ENCODE results near the gene G3BP2. TPM values are rescaled to one million over a fixed set of nuclear protein-coding genes. Genes with fewer than 3 reads are reported as not detected.
"Not testable (repeated sequence)": the region's sequence is repeated elsewhere in the genome, so short reads cannot be mapped to it uniquely, and the experiment has no call there.

The G3BP2 gene
- total RNA-seq = 100 to 1,000 TPM in 1 of 4 donors, 10 to 100 TPM in 3; 54.5 to 121 (median 89.8) TPM

- no peaks in the 10 kb centered on the region for H3K36me3 ChIP-seq
- H3K27ac ChIP-seq = peak within 1 kb of the TSS; percentile 96 to 99 (median 98)
- no peaks in the 10 kb centered on the region for H3K27me3 ChIP-seq
- peaks cover 0 to 35% (median 0%) of the 10 kb centered on the region in 4 donors for H3K4me1 ChIP-seq
- DNase-seq = peak; percentile 96 to 99 (median 98)
- H3K4me3 ChIP-seq = peak within 1 kb of the TSS; percentile 81 to 93 (median 90)
- no peaks in the 10 kb centered on the region for H3K9me3 ChIP-seq
- TF ChIP-seq POLR2A (IDR thresholded peaks at IDR 0.05) (peak; percentile 91 to 96), CTCF (IDR thresholded peaks at IDR 0.05) (no peak)
Observed at GRCh38 chr4:75673027-75673958, at the start of gene G3BP2. Gene G3BP2 (minus strand): TSS chr4:75673411. CDS start chr4:75662025, 11,386 bp downstream.

GRCh38 chr4:75722417-75722816 lies 49.2 kb upstream of the G3BP2 start:
- H3K27me3 ChIP-seq = no peaks in the 10 kb centered on the region
- no peak overlapping the region for H3K4me3 ChIP-seq
- TF ChIP-seq POLR2A (IDR thresholded peaks at IDR 0.05) (no peak), CTCF (IDR thresholded peaks at IDR 0.05) (no peak)
- no peaks in the 10 kb centered on the region for H3K9me3 ChIP-seq
- no peak for DNase-seq
- H3K4me1 ChIP-seq = peaks cover 0 to 21% (median 2%) of the 10 kb centered on the region in 4 donors
- H3K36me3 ChIP-seq = no peaks in the 10 kb centered on the region
- no peak overlapping the region for H3K27ac ChIP-seq

GRCh38 chr4:75718529-75718928 lies 45.3 kb upstream of the G3BP2 start:
- no peak for DNase-seq
- no peaks in the 10 kb centered on the region for H3K9me3 ChIP-seq
- no peaks in the 10 kb centered on the region for H3K36me3 ChIP-seq
- H3K4me3 ChIP-seq = no peak overlapping the region
- no peak overlapping the region for H3K27ac ChIP-seq
- peaks cover 0 to 7% (median 0%) of the 10 kb centered on the region in 4 donors for H3K4me1 ChIP-seq
- H3K27me3 ChIP-seq = no peaks in the 10 kb centered on the region
- TF ChIP-seq POLR2A (IDR thresholded peaks at IDR 0.05) (no peak), CTCF (IDR thresholded peaks at IDR 0.05) (no peak)

DNA sequence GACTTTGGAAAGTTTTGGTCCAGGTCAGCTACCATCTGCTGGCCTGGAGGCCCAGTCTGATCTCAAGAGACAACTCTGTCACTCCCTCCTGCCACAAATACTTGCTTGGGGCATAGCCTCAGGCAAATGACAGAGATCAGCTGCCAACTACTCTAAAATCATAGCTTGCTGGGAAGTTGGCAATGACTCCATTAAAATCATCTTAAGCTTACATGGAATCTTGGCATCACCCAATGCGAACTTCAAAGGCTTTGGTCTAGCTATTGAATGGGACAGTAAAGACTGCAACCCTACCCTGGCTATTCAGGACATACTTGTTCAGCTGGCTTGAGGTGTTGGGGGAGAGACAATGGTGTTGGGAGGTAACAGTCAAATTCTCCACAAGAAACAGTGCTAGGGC lies 44.2 kb upstream of the G3BP2 start:
- H3K27me3 ChIP-seq = no peaks in the 10 kb centered on the region
- H3K36me3 ChIP-seq = no peaks in the 10 kb centered on the region
- no peak for DNase-seq
- H3K4me3 ChIP-seq = no peak overlapping the region
- no peak overlapping the region for H3K27ac ChIP-seq
- no peaks in the 10 kb centered on the region for H3K4me1 ChIP-seq
- TF ChIP-seq CTCF (IDR thresholded peaks at IDR 0.05) = no peak
- TF ChIP-seq POLR2A (IDR thresholded peaks at IDR 0.05) = no peak
- no peaks in the 10 kb centered on the region for H3K9me3 ChIP-seq

GRCh38 chr4:75716054-75716453 lies 42.8 kb upstream of the G3BP2 start:
- not testable (repeated sequence) for H3K27me3 ChIP-seq, H3K9me3 ChIP-seq, DNase-seq, H3K4me1 ChIP-seq, H3K27ac ChIP-seq, H3K4me3 ChIP-seq, H3K36me3 ChIP-seq

GRCh38 chr4:75715105-75715799 lies 42.0 kb upstream of the G3BP2 start:
- no peak for DNase-seq
- no peak for TF ChIP-seq CTCF (IDR thresholded peaks at IDR 0.05)
- no peak for TF ChIP-seq POLR2A (IDR thresholded peaks at IDR 0.05)
- Histone ChIP-seq H3K27me3 (no peaks in the 10 kb centered on the region), H3K4me1 (no peaks in the 10 kb centered on the region), H3K9me3 (no peaks in the 10 kb centered on the region), H3K27ac (no peak overlapping the region), H3K4me3 (no peak overlapping the region), H3K36me3 (no peaks in the 10 kb centered on the region)
